OCI-LY7 (cell line): ENCODE measurements around the gene POLR1E. TPM values are rescaled to one million over a fixed set of nuclear protein-coding genes. Genes with fewer than 3 reads are reported as not detected.
"Not testable (repeated sequence)": the region's sequence is repeated elsewhere in the genome, so short reads cannot be mapped to it uniquely, and the experiment has no call there.

Experiments
- BruUV-seq: library from RNA; stranded (reverse); fragments of 400-500 nt; replicated peaks from 2 replicates; lab custom pipeline; 2021; lab: Mats Ljungman, UMichigan
- CTCF ChIA-PET: fragments of 300-600 bp; sonication (Branson Sonifier 250); formaldehyde crosslinking; loops from one replicate; lab custom pipeline; 2022; ENCODE audit warnings: antibody characterized with exemption; ENCODE audit not compliant: unreplicated experiment; lab: Charles Lee
- POLR2A ChIA-PET: fragments of 300-600 bp; sonication (Branson Sonifier 250); formaldehyde crosslinking; loops from one replicate; lab custom pipeline; 2022; ENCODE audit warnings: antibody characterized with exemption; lab: Charles Lee
- DNase-seq: peaks from one replicate; pipeline ENCODE4 v3.0.0-alpha.2; 2015; ENCODE audit warnings: low spot score
- H2AFZ ChIP-seq: fragments of 200-600 bp; sonication (generic), shearing (Covaris generic); 2 replicates; pipeline ENCODE4 v1.6.1; 2014; ENCODE audit warnings: mild to moderate bottlenecking, antibody characterized with exemption, low read length, moderate library complexity
- H3K27ac ChIP-seq: fragments of 200-600 bp; sonication (generic); 2 replicates; pipeline ENCODE4 v1.5.1; 2014; ENCODE audit warnings: mixed run types, low read depth, mild to moderate bottlenecking, moderate library complexity, low read length, inconsistent platforms; ENCODE audit not compliant: poor library complexity, severe bottlenecking
- H3K36me3 ChIP-seq: fragments of 200-600 bp; sonication (generic); 2 replicates; pipeline ENCODE4 v1.6.1; 2014; ENCODE audit warnings: mild to moderate bottlenecking, antibody characterized with exemption, low read length, moderate library complexity, mixed read lengths; ENCODE audit not compliant: insufficient read depth
- H3K4me1 ChIP-seq: fragments of 200-600 bp; sonication (generic); 2 replicates; pipeline ENCODE4 v1.5.1; 2014; ENCODE audit warnings: mild to moderate bottlenecking, low read length; ENCODE audit not compliant: insufficient read depth, poor library complexity, severe bottlenecking
- H3K4me2 ChIP-seq: fragments of 200-600 bp; sonication (generic); 2 replicates; pipeline ENCODE4 v1.6.1; 2014; ENCODE audit warnings: mild to moderate bottlenecking, low read length
- H3K4me3 ChIP-seq: fragments of 200-600 bp; sonication (generic); 2 replicates; pipeline ENCODE4 v1.5.1; 2014; ENCODE audit warnings: mild to moderate bottlenecking, low read depth, low read length; ENCODE audit not compliant: poor library complexity, severe bottlenecking
- H3K79me2 ChIP-seq: fragments of 200-600 bp; sonication (generic); 2 replicates; pipeline ENCODE4 v1.6.1; 2016; ENCODE audit warnings: low read depth, mild to moderate bottlenecking, low read length, moderate library complexity, mixed read lengths; ENCODE audit not compliant: insufficient read depth
- H3K9me2 ChIP-seq: fragments of 200-600 bp; sonication (generic); 2 replicates; pipeline ENCODE4 v1.6.1; 2016; ENCODE audit warnings: mild to moderate bottlenecking, low read length, mixed read lengths; ENCODE audit not compliant: insufficient read depth
- H3K9me3 ChIP-seq: fragments of 200-600 bp; sonication (generic); 2 replicates; pipeline ENCODE4 v1.6.1; 2014; ENCODE audit warnings: mild to moderate bottlenecking, mixed run types, low read length, mixed read lengths
- H4K20me1 ChIP-seq: fragments of 200-600 bp; sonication (generic); 2 replicates; pipeline ENCODE4 v1.6.1; 2014; ENCODE audit warnings: mild to moderate bottlenecking, antibody characterized with exemption, low read length, moderate library complexity, mixed read lengths; ENCODE audit not compliant: insufficient read depth
- CTCF ChIP-seq: fragments of 200-600 bp; sonication (generic); conservative IDR thresholded peaks from 2 replicates; pipeline ENCODE4 v1.5.1; 2014; ENCODE audit warnings: mild to moderate bottlenecking, antibody characterized with exemption, low read length, moderate library complexity, mixed read lengths
- EZH2phosphoT487 ChIP-seq: fragments of 200-600 bp; sonication (generic); IDR thresholded peaks from 2 replicates; pipeline ENCODE4 v1.6.1; 2018; ENCODE audit warnings: low read depth, borderline replicate concordance, mild to moderate bottlenecking, mixed run types, antibody characterized with exemption, low read length, moderate library complexity, mixed read lengths
- intact Hi-C: fragments of 100-400 bp; cut with micrococcal nuclease; formaldehyde crosslinking; loops from one replicate; pipeline ENCODE4 v1.10.0; 2022; ENCODE audit not compliant: unreplicated experiment
- total RNA-seq, 2 experiments: library from RNA; depleted of rRNA in 1 of 2; stranded (reverse); fragments of >200 nt in 1 of 2; shearing (Covaris generic) in 1 of 2; gene quantifications; 2 replicates each; pipeline ENCODE4 v1.2.3, GENCODE V29; 2014 to 2022

POLR1E gene
- total RNA-seq, 2 experiments from 2014 or later: 44.3 to 47.6 TPM

GRCh38 chr9:37508135-37508833 lies 22.5 kb downstream of the POLR1E start:
- H3K9me2 ChIP-seq: no peaks in the 10 kb centered on the region
- BruUV-seq: no TSS peak
- ChIA-PET POLR2A (interaction anchor here (0.7 kb wide), 1 partner anchor 15 kb away, joined by 3 read pairs; no protein-coding TSS in a partner anchor), CTCF (interaction anchor here (0.6 kb wide), 1 partner anchor 14 kb away, joined by 3 read pairs; no protein-coding TSS in a partner anchor)
- no peaks in the 10 kb centered on the region for H3K79me2 ChIP-seq
- peaks cover 56% of the 10 kb centered on the region for H3K36me3 ChIP-seq
- no peak overlapping the region for H3K4me3 ChIP-seq
- TF ChIP-seq EZH2phosphoT487 (no peak), CTCF (no peak)
- H3K4me2 ChIP-seq: no peak overlapping the region
- no peaks in the 10 kb centered on the region for H3K9me3 ChIP-seq
- no peak for DNase-seq
- H3K27ac ChIP-seq: no peak overlapping the region
- intact Hi-C loops: no loop called here
- peaks cover 4% of the 10 kb centered on the region for H3K4me1 ChIP-seq
- H4K20me1 ChIP-seq: no peaks in the 10 kb centered on the region
- H2AFZ ChIP-seq: no peak overlapping the region

DNA sequence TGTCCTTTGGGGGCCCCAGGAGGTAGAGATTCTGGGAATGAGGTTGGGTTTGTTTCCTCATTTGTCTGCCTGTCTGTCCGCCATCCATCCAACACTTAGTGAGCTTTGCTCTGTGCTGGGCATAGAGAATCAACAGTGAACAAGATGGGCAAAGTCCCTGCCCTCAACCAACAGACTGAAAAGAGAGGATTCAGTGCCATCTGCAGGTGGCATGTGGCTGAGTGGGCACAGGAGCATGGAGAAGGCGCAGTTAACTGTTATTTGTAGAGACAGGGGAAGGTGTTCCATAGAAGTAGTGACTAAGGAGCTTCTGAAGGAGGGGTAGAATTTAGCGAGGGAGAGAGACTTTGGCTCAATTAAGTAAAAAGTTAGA lies 23.1 kb downstream of the POLR1E start:
- DNase-seq: no peak
- peaks cover 51% of the 10 kb centered on the region for H3K36me3 ChIP-seq
- BruUV-seq: no TSS peak
- intact Hi-C loops: no loop called here
- no peaks in the 10 kb centered on the region for H3K9me2 ChIP-seq
- no peak overlapping the region for H3K4me2 ChIP-seq
- CTCF ChIA-PET: no interaction called here
- no peaks in the 10 kb centered on the region for H3K79me2 ChIP-seq
- no peak overlapping the region for H2AFZ ChIP-seq
- TF ChIP-seq CTCF (peak; percentile 33; the same call in 1 of the 2 replicates), EZH2phosphoT487 (no peak)
- no peak overlapping the region for H3K27ac ChIP-seq
- POLR2A ChIA-PET: interaction anchor here (0.7 to 1.0 kb wide), 3 partner anchors 15 to 82 kb away, joined by 3 to 5 read pairs (median 3); no protein-coding TSS in a partner anchor
- peaks cover 4% of the 10 kb centered on the region for H3K4me1 ChIP-seq
- no peaks in the 10 kb centered on the region for H3K9me3 ChIP-seq
- H4K20me1 ChIP-seq: no peaks in the 10 kb centered on the region
- H3K4me3 ChIP-seq: no peak overlapping the region

GRCh38 chr9:37509536-37509935 lies 23.8 kb downstream of the POLR1E start:
- H2AFZ ChIP-seq: no peak overlapping the region
- no peaks in the 10 kb centered on the region for H4K20me1 ChIP-seq
- intact Hi-C loops: no loop called here
- no peak for TF ChIP-seq EZH2phosphoT487
- TF ChIP-seq CTCF: no peak
- BruUV-seq: no TSS peak
- no peak for DNase-seq
- no peaks in the 10 kb centered on the region for H3K9me3 ChIP-seq
- peaks cover 4% of the 10 kb centered on the region for H3K4me1 ChIP-seq
- peaks cover 44% of the 10 kb centered on the region for H3K36me3 ChIP-seq
- ChIA-PET POLR2A (interaction anchor here (0.7 to 1.0 kb wide), 2 partner anchors 40 to 82 kb away, joined by 3 to 5 read pairs; no protein-coding TSS in a partner anchor), CTCF (no interaction called here)
- H3K27ac ChIP-seq: no peak overlapping the region
- H3K4me3 ChIP-seq: no peak overlapping the region
- no peaks in the 10 kb centered on the region for H3K9me2 ChIP-seq
- H3K79me2 ChIP-seq: no peaks in the 10 kb centered on the region
- H3K4me2 ChIP-seq: no peak overlapping the region

DNA sequence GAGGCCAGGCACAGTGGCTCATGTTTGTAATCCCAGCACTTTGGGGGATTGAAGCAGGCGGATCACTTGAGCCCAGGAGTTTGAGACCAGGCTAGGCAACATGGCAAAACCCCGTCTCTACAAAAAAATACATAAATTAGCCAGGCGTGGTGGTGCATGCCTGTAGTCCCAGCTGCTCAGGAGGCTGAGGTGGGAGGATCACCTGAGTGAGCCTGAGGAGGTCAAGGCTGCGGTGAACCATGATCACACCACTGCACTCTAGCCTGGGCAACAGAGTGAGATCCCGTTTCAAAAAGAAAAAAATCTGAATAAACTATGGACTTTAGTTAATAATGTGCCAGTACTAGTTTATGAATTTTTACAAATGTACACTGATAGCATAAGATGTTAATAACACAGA lies 24.3 kb downstream of the POLR1E start:
- H3K9me2 ChIP-seq, H4K20me1 ChIP-seq, H3K9me3 ChIP-seq, H2AFZ ChIP-seq, intact Hi-C loops, H3K27ac ChIP-seq, DNase-seq, BruUV-seq, H3K79me2 ChIP-seq, H3K4me3 ChIP-seq, H3K4me2 ChIP-seq, H3K4me1 ChIP-seq, POLR2A ChIA-PET, CTCF ChIA-PET: not testable (repeated sequence)
- H3K36me3 ChIP-seq: peaks cover 38% of the 10 kb centered on the region
